Liver (tissue), 9 donors: ENCODE data around the gene CLRN3. TPM values are rescaled to one million over a fixed set of nuclear protein-coding genes. Genes with fewer than 3 reads are reported as not detected.

Experiments
- DNase-seq: peaks from one replicate; pipeline ENCODE4 v3.0.0-alpha.2; 2017; ENCODE audit warnings: low spot score
- H3K27ac ChIP-seq, 2 donors: one replicate each; pipeline ENCODE4 v1.7.0; 2013; ENCODE audit warnings: inconsistent platforms in 2 of 2, low read length in 2 of 2, control low read depth in 1 of 2, low read depth in 1 of 2, mild to moderate bottlenecking in 1 of 2
- H3K27me3 ChIP-seq, 4 donors: one replicate each; pipeline versions ENCODE4 v1.6.1 to v1.7.0; 2013; ENCODE audit warnings: low read length in 3 of 4, inconsistent platforms in 1 of 4, mild to moderate bottlenecking in 1 of 4, moderate library complexity in 1 of 4; ENCODE audit not compliant: control insufficient read depth in 4 of 4, insufficient read depth in 4 of 4
- H3K36me3 ChIP-seq, 4 donors: one replicate each; pipeline versions ENCODE4 v1.6.1 to v1.7.0; 2013; ENCODE audit warnings: low read length in 3 of 4, mild to moderate bottlenecking in 3 of 4, low read depth in 1 of 4, moderate library complexity in 1 of 4; ENCODE audit not compliant: control insufficient read depth in 4 of 4, insufficient read depth in 3 of 4
- H3K4me1 ChIP-seq, 4 donors: one replicate each; pipeline versions ENCODE4 v1.6.1 to v1.7.0; 2013; ENCODE audit warnings: low read length in 3 of 4, mild to moderate bottlenecking in 3 of 4, moderate library complexity in 1 of 4; ENCODE audit not compliant: control insufficient read depth in 4 of 4, insufficient read depth in 4 of 4
- H3K4me3 ChIP-seq, 3 donors: one replicate each; pipeline versions ENCODE4 v1.6.1 to v1.7.0; 2013; ENCODE audit warnings: low read length in 3 of 3, control low read depth in 1 of 3, low read depth in 1 of 3, mild to moderate bottlenecking in 1 of 3
- H3K9ac ChIP-seq, 2 donors: one replicate each; pipeline ENCODE4 v1.7.0; 2013; ENCODE audit warnings: low read length in 2 of 2, mild to moderate bottlenecking in 2 of 2, moderate library complexity in 2 of 2, control low read depth in 1 of 2, low read depth in 1 of 2
- H3K9me3 ChIP-seq, 4 donors: one replicate each; pipeline versions ENCODE4 v1.6.1 to v1.7.0; 2013; ENCODE audit warnings: low read length in 3 of 4; ENCODE audit not compliant: control insufficient read depth in 4 of 4
- ATF3 ChIP-seq: IDR thresholded peaks from 2 replicates; pipeline ENCODE4 v1.6.1; 2016; ENCODE audit warnings: antibody characterized with exemption
- CTCF ChIP-seq: fragments of 150-350 bp; IDR thresholded peaks from 2 replicates; pipeline ENCODE4 v1.5.1; 2017; ENCODE audit warnings: improper control_type of control experiment, low read depth, low read length; ENCODE audit not compliant: missing input control
- EGR1 ChIP-seq, 2 donors: IDR thresholded peaks; 2 replicates each; pipeline ENCODE4 v1.6.1; 2016 to 2018; ENCODE audit warnings: antibody characterized with exemption in 2 of 2, low read depth in 2 of 2
- FOXA1 ChIP-seq: IDR thresholded peaks from 2 replicates; pipeline ENCODE4 v1.6.1; 2016; ENCODE audit warnings: antibody characterized with exemption
- FOXA2 ChIP-seq: IDR thresholded peaks from 2 replicates; pipeline ENCODE4 v1.6.1; 2016; ENCODE audit warnings: antibody characterized with exemption
- GABPA ChIP-seq, 2 donors: IDR thresholded peaks in 1 of 2; conservative IDR thresholded peaks in 1 of 2; 2 replicates each; pipeline ENCODE4 v1.6.1; 2016; ENCODE audit warnings: antibody characterized with exemption in 2 of 2, mild to moderate bottlenecking in 1 of 2, moderate library complexity in 1 of 2
- HNF4A ChIP-seq, 2 donors: conservative IDR thresholded peaks; 2 replicates each; pipeline ENCODE4 v1.6.1; 2016; ENCODE audit warnings: antibody characterized with exemption in 2 of 2, mild to moderate bottlenecking in 2 of 2
- HNF4G ChIP-seq: IDR thresholded peaks from 2 replicates; pipeline ENCODE4 v1.6.1; 2016; ENCODE audit warnings: antibody characterized with exemption
- JUND ChIP-seq, 2 donors: IDR thresholded peaks; 2 replicates each; pipeline ENCODE4 v1.6.1; 2016; ENCODE audit warnings: antibody characterized with exemption in 2 of 2
- MAX ChIP-seq: IDR thresholded peaks from 2 replicates; pipeline ENCODE4 v1.6.1; 2016; ENCODE audit warnings: antibody characterized with exemption
- NR2F2 ChIP-seq: IDR thresholded peaks from 2 replicates; pipeline ENCODE4 v1.6.1; 2016; ENCODE audit warnings: antibody characterized with exemption
- RAD21 ChIP-seq, 2 donors: IDR thresholded peaks; 2 replicates each; pipeline ENCODE4 v1.6.1; 2016; ENCODE audit warnings: antibody characterized with exemption in 2 of 2, mild to moderate bottlenecking in 2 of 2
- REST ChIP-seq: IDR thresholded peaks from 2 replicates; pipeline ENCODE4 v1.6.1; 2016; ENCODE audit warnings: antibody characterized with exemption, mild to moderate bottlenecking
- RXRA ChIP-seq, 2 donors: IDR thresholded peaks; 2 replicates each; pipeline ENCODE4 v1.6.1; 2017 to 2018; ENCODE audit warnings: antibody characterized with exemption in 2 of 2, mild to moderate bottlenecking in 1 of 2
- SP1 ChIP-seq: IDR thresholded peaks from 2 replicates; pipeline ENCODE4 v1.6.1; 2018; ENCODE audit warnings: antibody characterized with exemption, mild to moderate bottlenecking
- TAF1 ChIP-seq: conservative IDR thresholded peaks from 2 replicates; pipeline ENCODE4 v1.6.1; 2016; ENCODE audit warnings: antibody characterized with exemption, mild to moderate bottlenecking
- YY1 ChIP-seq: IDR thresholded peaks from 2 replicates; pipeline ENCODE4 v1.6.1; 2016; ENCODE audit warnings: antibody characterized with exemption, mild to moderate bottlenecking
- ZBTB33 ChIP-seq: IDR thresholded peaks from 2 replicates; pipeline ENCODE4 v1.6.1; 2016; ENCODE audit warnings: antibody characterized with exemption
- WGBS: extraction: QIAGEN DNeasy Blood & Tissue Kit; methylation state at CpG from one replicate; pipeline ENCODE4 v1.1.7; 2013; 5-methylcytosine and 5-hydroxymethylcytosine counted together
- polyA plus RNA-seq, 2 donors: library from polyadenylated mRNA; stranded (reverse) in 1 of 2; unstranded in 1 of 2; fragments of 200-250 nt in 1 of 2; fragments of >200 nt in 1 of 2; fragmentation: Nextera tagmentation in 1 of 2; extraction: Ambion mirVana in 1 of 2; gene quantifications; one replicate each; pipeline versions ENCODE4 v1.2.1 to v1.2.3, GENCODE V29; 2013 to 2015
- total RNA-seq, 2 donors: library from RNA; depleted of rRNA; stranded (reverse); fragments of >200 nt; gene quantifications; one replicate each; pipeline ENCODE4 v1.2.3, GENCODE V29; 2014
- donor health status: healthy.
- donor health status: healthy.
- donor health status: healthy.
- donor health status: healthy.
- donor health status: healthy.

CLRN3 gene
- total and polyA plus RNA-seq, 4 donors = 0.33 to 16.9 (median 6.9) TPM

- H3K36me3 ChIP-seq = no peaks in the 10 kb centered on the region
- no peak overlapping the region for H3K9ac ChIP-seq
- H3K4me1 ChIP-seq = no peaks in the 10 kb centered on the region
- H3K27ac ChIP-seq = no peak overlapping the region
- WGBS = 64% methylated on average over 5 of the region's 5 CpGs
- H3K4me3 ChIP-seq = no peak overlapping the region
- TF ChIP-seq FOXA2 (no peak), EGR1 (IDR thresholded peaks at IDR 0.05; ENCODE audit: low read depth in 2 of 2) (no peak), NR2F2 (no peak)
- no peaks in the 10 kb centered on the region for H3K9me3 ChIP-seq
- DNase-seq = no peak
- H3K27me3 ChIP-seq = peaks cover 0 to 3% (median 0%) of the 10 kb centered on the region in 4 donors
These were observed 45.2 kb upstream of the CLRN3 start for GRCh38 chr10:127937915-127938463.

GRCh38 chr10:127937069-127937468 lies 44.3 kb upstream of the CLRN3 start:
- Histone ChIP-seq H3K4me3 (no peak overlapping the region), H3K36me3 (no peaks in the 10 kb centered on the region), H3K9me3 (peaks cover 0 to 5% (median 2%) of the 10 kb centered on the region in 4 donors), H3K27me3 (peaks cover 0 to 3% (median 0%) of the 10 kb centered on the region in 4 donors), H3K27ac (no peak overlapping the region), H3K4me1 (no peaks in the 10 kb centered on the region), H3K9ac (no peak overlapping the region)
- TF ChIP-seq EGR1 (IDR thresholded peaks at IDR 0.05; ENCODE audit: low read depth in 2 of 2) (no peak), FOXA1 (no peak), SP1 (no peak), YY1 (no peak)
- no peak for DNase-seq

- Histone ChIP-seq H3K9me3 (peaks cover 0 to 5% (median 2%) of the 10 kb centered on the region in 4 donors), H3K36me3 (no peaks in the 10 kb centered on the region), H3K4me3 (no peak overlapping the region), H3K4me1 (no peaks in the 10 kb centered on the region), H3K9ac (no peak overlapping the region), H3K27me3 (peaks cover 0 to 3% (median 0%) of the 10 kb centered on the region in 4 donors), H3K27ac (no peak overlapping the region)
- 78% methylated on average over 16 of the region's 16 CpGs for WGBS
- TF ChIP-seq GABPA (IDR thresholded peaks at IDR 0.05 in 1 of 2, conservative IDR thresholded peaks at IDR 0.05 in 1 of 2) (no peak), HNF4A (conservative IDR thresholded peaks at IDR 0.05) (no peak), YY1 (no peak), RAD21 (IDR thresholded peaks at IDR 0.05) (no peak), ATF3 (no peak), RXRA (IDR thresholded peaks at IDR 0.05) (no peak), ZBTB33 (no peak), FOXA1 (no peak), CTCF (no peak), MAX (no peak), REST (no peak), HNF4G (no peak), FOXA2 (no peak), NR2F2 (no peak), SP1 (no peak), EGR1 (IDR thresholded peaks at IDR 0.05; ENCODE audit: low read depth in 2 of 2) (no peak), JUND (IDR thresholded peaks at IDR 0.05) (no peak), TAF1 (no peak)
- no peak for DNase-seq
These were observed 42.4 kb upstream of the CLRN3 start for GRCh38 chr10:127935071-127935561.
